GM20000 (cell line): ENCODE measurements around the gene ZNF503.
A peak's percentile ranks its signal among the peaks of the same experiment; 100 is the strongest.

Source experiments
- DNase-seq: peaks from one replicate; pipeline ENCODE4 v3.0.0; 2012; ENCODE audit warnings: low spot score
- CTCF ChIP-seq: IDR thresholded peaks from 2 replicates; pipeline ENCODE4 v1.5.1; 2012; ENCODE audit warnings: mild to moderate bottlenecking, control low read depth; ENCODE audit errors: extremely low read depth, missing control alignments

Gene ZNF503

GRCh38 chr10:75400771-75401568, 594 bp downstream of the ZNF503 start:
- TF ChIP-seq CTCF, result no peak
- peak; percentile 57 for DNase-seq

GRCh38 chr10:75400163-75400770, 1.3 kb downstream of the ZNF503 start:
- no peak for TF ChIP-seq CTCF
- peak; percentile 61 for DNase-seq

- peak; percentile 50 for TF ChIP-seq CTCF
Measured at GRCh38 chr10:75399461-75400162, 2.0 kb downstream of the ZNF503 start.

GRCh38 chr10:75398692-75399460, 2.7 kb downstream of the ZNF503 start:
- no peak for TF ChIP-seq CTCF
- DNase-seq, result no peak

More at GRCh38 chr10:75399461-75400162, 2.0 kb downstream of the ZNF503 start:
- peak; percentile 88 for DNase-seq

- DNase-seq, result no peak
- TF ChIP-seq CTCF, result no peak
Measured at GRCh38 chr10:75398200-75398691, 3.3 kb downstream of the ZNF503 start.

GRCh38 chr10:75397496-75398199, 3.9 kb downstream of the ZNF503 start:
- no peak for TF ChIP-seq CTCF
- no peak for DNase-seq
